DND-41 (cell line): ENCODE data around the gene DNAJC12.

Experiments used
- ATAC-seq: fragments of 200-7000 bp; cut with Tn5 transposase; 3 replicates; pipeline ENCODE4 v1.9.1; 2021; ENCODE audit warnings: low read depth; ENCODE audit not compliant: insufficient read depth
- DNase-seq: peaks from one replicate; pipeline ENCODE4 v3.0.0-alpha.2; 2020
- H2AFZ ChIP-seq: 2 replicates; pipeline ENCODE4 v1.6.0; 2012; ENCODE audit warnings: low read depth, low read length
- H3K27ac ChIP-seq: 2 replicates; pipeline ENCODE4 v1.5.1; 2012; ENCODE audit warnings: low read length, inconsistent platforms
- H3K27me3 ChIP-seq: fragments of 200-600 bp; sonication (generic); 2 replicates; pipeline ENCODE4 v1.6.0; 2012; ENCODE audit warnings: low read length, mild to moderate bottlenecking, inconsistent platforms; ENCODE audit not compliant: insufficient read depth, poor library complexity
- H3K36me3 ChIP-seq: 2 replicates; pipeline ENCODE4 v1.5.1; 2012; ENCODE audit warnings: low read length, inconsistent platforms; ENCODE audit not compliant: insufficient read depth
- H3K4me1 ChIP-seq: 2 replicates; pipeline ENCODE4 v1.5.1; 2012; ENCODE audit warnings: mild to moderate bottlenecking, low read length; ENCODE audit not compliant: insufficient read depth
- H3K4me2 ChIP-seq: 2 replicates; pipeline ENCODE4 v1.6.0; 2012; ENCODE audit warnings: mild to moderate bottlenecking, moderate library complexity, low read length, inconsistent platforms; ENCODE audit not compliant: insufficient read depth
- H3K4me3 ChIP-seq, 2 experiments: fragments of 200-600 bp in 1 of 2; shearing (Covaris generic) in 1 of 2; 2 replicates each; pipeline ENCODE4 v1.5.1; 2012 to 2016; ENCODE audit warnings: inconsistent platforms in 2 of 2, low read length in 2 of 2, mild to moderate bottlenecking in 2 of 2, low read depth in 1 of 2, moderate library complexity in 1 of 2
- H3K79me2 ChIP-seq: 2 replicates; pipeline ENCODE4 v1.6.0; 2012; ENCODE audit warnings: low read length, inconsistent platforms; ENCODE audit not compliant: insufficient read depth
- H3K9ac ChIP-seq: 2 replicates; pipeline ENCODE4 v1.6.0; 2012; ENCODE audit warnings: low read depth, mild to moderate bottlenecking, inconsistent platforms, low read length, moderate library complexity
- H3K9me3 ChIP-seq: 2 replicates; pipeline ENCODE4 v1.5.1; 2012; ENCODE audit warnings: low read length, moderate library complexity, mild to moderate bottlenecking, inconsistent platforms; ENCODE audit not compliant: insufficient read depth, severe bottlenecking
- H4K20me1 ChIP-seq: 2 replicates; pipeline ENCODE4 v1.6.0; 2012; ENCODE audit warnings: low read length; ENCODE audit not compliant: insufficient read depth
- EZH2 ChIP-seq: IDR thresholded peaks from 3 replicates; pipeline ENCODE4 v1.6.1; 2012; ENCODE audit warnings: borderline replicate concordance, low read depth, mild to moderate bottlenecking, moderate library complexity, low read length, inconsistent platforms; ENCODE audit not compliant: severe bottlenecking
- TF ChIP-seq, protein P1 (sequence below): IDR thresholded peaks from 2 replicates; pipeline ENCODE4 v1.5.1; 2012; ENCODE audit warnings: borderline replicate concordance, low read length, moderate library complexity, mild to moderate bottlenecking; ENCODE audit not compliant: poor library complexity, severe bottlenecking; ENCODE audit errors: extremely low read depth

Gene DNAJC12

DNA sequence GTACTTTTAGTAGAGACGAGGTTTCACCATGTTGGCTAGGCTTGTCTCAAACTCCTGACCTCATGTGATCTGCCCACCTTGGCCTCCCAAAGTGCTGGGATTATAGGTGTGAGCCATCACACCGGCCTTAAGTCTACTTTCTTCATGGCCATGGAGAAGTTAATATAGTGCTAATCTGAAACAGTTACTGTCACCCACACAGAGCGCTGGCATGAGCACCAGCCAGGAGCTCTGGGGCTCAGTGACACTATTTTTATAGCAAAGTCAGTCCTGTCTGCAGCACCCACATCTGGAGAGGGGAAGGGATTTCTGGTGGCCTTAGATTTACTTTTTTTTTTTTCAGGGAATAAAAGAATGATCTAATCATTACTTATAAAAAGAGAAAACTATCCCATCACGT is 21.3 kb downstream of the DNAJC12 start:
- Histone ChIP-seq H3K4me1 (no peaks in the 10 kb centered on the region), H3K4me2 (no peak overlapping the region), H4K20me1 (no peaks in the 10 kb centered on the region), H3K9ac (no peak overlapping the region), H3K36me3 (no peaks in the 10 kb centered on the region), H2AFZ (no peak overlapping the region), H3K27ac (no peak overlapping the region), H3K27me3 (no peaks in the 10 kb centered on the region), H3K4me3 (no peak overlapping the region), H3K79me2 (no peaks in the 10 kb centered on the region), H3K9me3 (no peaks in the 10 kb centered on the region)
- TF ChIP-seq, protein P1, sequence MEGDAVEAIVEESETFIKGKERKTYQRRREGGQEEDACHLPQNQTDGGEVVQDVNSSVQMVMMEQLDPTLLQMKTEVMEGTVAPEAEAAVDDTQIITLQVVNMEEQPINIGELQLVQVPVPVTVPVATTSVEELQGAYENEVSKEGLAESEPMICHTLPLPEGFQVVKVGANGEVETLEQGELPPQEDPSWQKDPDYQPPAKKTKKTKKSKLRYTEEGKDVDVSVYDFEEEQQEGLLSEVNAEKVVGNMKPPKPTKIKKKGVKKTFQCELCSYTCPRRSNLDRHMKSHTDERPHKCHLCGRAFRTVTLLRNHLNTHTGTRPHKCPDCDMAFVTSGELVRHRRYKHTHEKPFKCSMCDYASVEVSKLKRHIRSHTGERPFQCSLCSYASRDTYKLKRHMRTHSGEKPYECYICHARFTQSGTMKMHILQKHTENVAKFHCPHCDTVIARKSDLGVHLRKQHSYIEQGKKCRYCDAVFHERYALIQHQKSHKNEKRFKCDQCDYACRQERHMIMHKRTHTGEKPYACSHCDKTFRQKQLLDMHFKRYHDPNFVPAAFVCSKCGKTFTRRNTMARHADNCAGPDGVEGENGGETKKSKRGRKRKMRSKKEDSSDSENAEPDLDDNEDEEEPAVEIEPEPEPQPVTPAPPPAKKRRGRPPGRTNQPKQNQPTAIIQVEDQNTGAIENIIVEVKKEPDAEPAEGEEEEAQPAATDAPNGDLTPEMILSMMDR = no peak
- TF ChIP-seq EZH2 = no peak
- DNase-seq = no peak
- ATAC-seq = no peak

DNA sequence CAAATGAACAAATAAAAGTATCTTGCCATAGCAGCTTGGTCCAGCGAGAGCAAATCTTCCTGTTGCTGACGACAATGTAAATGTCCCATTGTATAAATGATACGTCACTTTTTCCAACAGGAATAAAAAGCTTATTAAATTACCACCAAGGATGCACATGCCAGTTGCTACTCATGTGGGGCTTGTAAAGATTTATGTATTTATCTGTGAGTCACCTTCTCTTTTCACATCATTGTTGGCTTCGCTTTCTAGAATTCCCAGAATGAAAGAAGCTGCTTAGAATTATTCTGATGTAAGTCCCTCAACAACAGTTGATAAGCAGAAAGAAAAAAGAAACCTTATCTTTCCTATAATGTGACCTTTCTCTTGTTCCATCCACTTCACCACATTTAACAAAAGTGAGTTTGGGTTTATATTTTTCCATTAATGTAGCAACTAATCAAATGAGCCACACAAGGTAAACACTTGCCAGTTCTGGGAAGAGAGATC is 22.4 kb downstream of the DNAJC12 start:
- no peak overlapping the region for H3K27ac ChIP-seq
- no peaks in the 10 kb centered on the region for H3K79me2 ChIP-seq
- H4K20me1 ChIP-seq = no peaks in the 10 kb centered on the region
- TF ChIP-seq, protein P1 = no peak
- TF ChIP-seq EZH2 = no peak
- H2AFZ ChIP-seq = no peak overlapping the region
- no peak overlapping the region for H3K4me2 ChIP-seq
- H3K27me3 ChIP-seq = no peaks in the 10 kb centered on the region
- H3K36me3 ChIP-seq = no peaks in the 10 kb centered on the region
- DNase-seq (no peak), ATAC-seq (no peak)
- no peaks in the 10 kb centered on the region for H3K4me1 ChIP-seq
- H3K9me3 ChIP-seq = no peaks in the 10 kb centered on the region
- H3K9ac ChIP-seq = no peak overlapping the region
- H3K4me3 ChIP-seq = no peak overlapping the region

DNA sequence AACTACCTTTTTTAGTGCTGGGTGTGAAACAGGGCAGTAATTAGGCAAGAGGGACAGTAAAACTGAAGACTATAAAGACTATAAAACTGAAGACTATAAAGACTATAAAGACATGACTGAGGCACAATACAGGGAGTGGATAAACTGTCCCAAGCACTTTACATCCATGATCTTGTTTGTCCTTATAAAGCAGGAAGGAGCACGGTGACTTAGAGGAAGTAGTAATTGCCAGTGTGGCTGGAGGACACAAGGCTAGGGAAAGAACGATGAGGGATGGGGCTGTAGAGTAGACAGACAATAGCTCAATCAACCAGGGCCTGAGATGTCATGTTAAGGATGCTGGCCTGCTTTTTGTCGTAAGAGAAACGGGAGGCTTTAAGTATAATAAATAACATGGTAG is 26.0 kb downstream of the DNAJC12 start:
- TF ChIP-seq, protein P1 = no peak
- no peak for TF ChIP-seq EZH2
- Histone ChIP-seq H3K4me3 (no peak overlapping the region), H2AFZ (no peak overlapping the region), H3K4me1 (no peaks in the 10 kb centered on the region), H3K27me3 (no peaks in the 10 kb centered on the region), H3K79me2 (no peaks in the 10 kb centered on the region), H3K4me2 (no peak overlapping the region), H3K36me3 (no peaks in the 10 kb centered on the region), H3K9me3 (no peaks in the 10 kb centered on the region), H4K20me1 (no peaks in the 10 kb centered on the region), H3K27ac (no peak overlapping the region), H3K9ac (no peak overlapping the region)
- DNase-seq = no peak
- no peak for ATAC-seq

DNA sequence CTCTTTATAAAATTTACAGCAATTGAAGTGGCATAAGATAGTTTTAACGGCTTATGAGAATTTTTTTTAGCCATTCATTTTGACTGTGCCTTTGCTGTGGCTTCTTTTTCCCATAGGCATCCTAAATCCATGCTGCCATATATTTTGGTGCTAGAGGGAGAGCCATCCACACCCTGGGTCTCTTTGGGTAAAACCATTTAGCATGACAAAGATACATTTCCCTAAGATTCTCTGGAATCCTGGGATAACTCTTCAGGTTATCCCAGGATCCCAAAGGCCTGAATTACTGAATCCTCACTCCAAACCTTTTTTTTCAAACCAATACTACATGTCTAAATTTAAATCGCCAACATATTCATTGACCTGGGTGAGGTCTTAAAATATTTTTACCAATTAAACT is 28.9 kb downstream of the DNAJC12 start:
- DNase-seq (no peak), ATAC-seq (no peak)
- no peaks in the 10 kb centered on the region for H3K9me3 ChIP-seq
- H3K9ac ChIP-seq = no peak overlapping the region
- no peaks in the 10 kb centered on the region for H3K79me2 ChIP-seq
- no peaks in the 10 kb centered on the region for H3K27me3 ChIP-seq
- H3K27ac ChIP-seq = no peak overlapping the region
- no peaks in the 10 kb centered on the region for H3K4me1 ChIP-seq
- no peak overlapping the region for H3K4me2 ChIP-seq
- no peaks in the 10 kb centered on the region for H3K36me3 ChIP-seq
- H4K20me1 ChIP-seq = no peaks in the 10 kb centered on the region
- no peak overlapping the region for H2AFZ ChIP-seq
- TF ChIP-seq, protein P1 = no peak
- no peak for TF ChIP-seq EZH2
- H3K4me3 ChIP-seq = no peak overlapping the region
